Head of caudate nucleus (tissue), 42 donors: Measurements from ENCODE around the gene SLC34A1.

Experiments used
- DNase-seq, 42 donors: peaks; one replicate each; pipeline versions ENCODE4 v3.0.0 to v3.0.0-alpha.2; 2020 to 2021; ENCODE audit warnings: mixed read lengths in 7 of 42
- intact Hi-C: fragments of 100-400 bp; cut with DNase I; formaldehyde crosslinking; loops from one replicate; pipeline ENCODE4 v1.15.0; 2022

The SLC34A1 gene

GRCh38 chr5:177447066-177447610, 62.9 kb downstream of the SLC34A1 start:
- DNase-seq = peak; percentile 64 to 92 (median 84)
- intact Hi-C loops = no loop called here

DNA sequence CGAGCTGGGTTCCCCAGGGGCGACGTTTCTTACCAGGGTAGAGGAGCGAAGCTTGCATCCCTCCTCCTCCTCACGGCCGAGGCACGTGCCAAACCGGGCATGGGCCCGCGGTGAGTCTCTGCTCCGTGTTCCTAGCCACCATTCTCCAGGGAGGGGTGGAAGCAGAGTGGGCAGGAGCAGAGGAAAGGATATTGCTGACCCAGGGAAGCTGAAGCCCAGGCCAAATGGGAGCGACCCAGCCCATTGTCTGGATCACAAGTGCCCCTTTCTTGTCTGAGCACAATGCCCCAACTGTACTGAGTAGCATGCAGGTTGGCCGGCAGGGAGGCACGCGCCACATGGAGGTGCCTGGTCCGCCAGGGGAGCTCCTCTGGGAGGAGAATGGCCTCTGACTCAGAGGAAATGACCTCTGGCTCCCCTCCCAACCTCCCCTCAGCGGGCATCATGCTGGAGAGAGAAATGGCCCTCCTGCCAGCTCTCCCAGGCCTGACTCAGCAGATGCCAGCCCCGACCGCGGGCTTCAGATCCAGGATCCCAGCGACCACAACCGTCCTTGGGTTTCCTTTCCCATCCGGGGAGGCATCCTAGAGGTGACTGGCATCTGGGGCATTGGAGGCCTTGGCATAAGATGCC, 63.5 kb downstream of the SLC34A1 start:
- intact Hi-C loops = no loop called here
- peak; percentile 76 to 97 (median 87) for DNase-seq
